Raji (cell line): ENCODE measurements around the gene GMPPB.

ENCODE experiments used
- POLR2A ChIP-seq: IDR thresholded peaks from 2 replicates; pipeline ENCODE4 v1.6.1; 2011; ENCODE audit warnings: low read depth, low read length, control low read depth; ENCODE audit not compliant: insufficient read depth

GMPPB gene

GRCh38 chr3:49723628-49724551, at the start of gene GMPPB:
GMPPB (minus strand) TSS chr3:49723951; CDS start chr3:49723726, 225 bp downstream.
- peak; percentile 69 for TF ChIP-seq POLR2A

DNA sequence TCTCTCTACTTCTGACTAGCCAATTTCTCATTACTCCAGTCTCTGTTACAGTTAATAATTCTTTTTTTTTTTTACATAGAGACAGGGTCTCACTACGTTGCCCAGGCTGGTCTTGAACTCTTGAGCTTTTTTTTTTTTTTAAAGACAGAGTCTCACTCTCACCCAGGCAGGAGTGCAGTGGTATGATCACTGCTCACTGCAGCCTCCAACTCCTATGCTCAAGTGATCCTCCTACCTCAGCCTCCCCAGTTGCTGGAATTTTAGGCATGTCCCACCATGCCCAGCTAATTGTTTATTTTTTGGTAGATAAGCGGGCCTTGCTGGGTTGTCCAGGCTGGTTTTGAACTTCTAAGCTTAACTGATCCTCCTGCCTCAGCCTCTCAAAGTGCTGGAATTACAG, 49.0 kb upstream of the GMPPB start:
- TF ChIP-seq POLR2A, result no peak

DNA sequence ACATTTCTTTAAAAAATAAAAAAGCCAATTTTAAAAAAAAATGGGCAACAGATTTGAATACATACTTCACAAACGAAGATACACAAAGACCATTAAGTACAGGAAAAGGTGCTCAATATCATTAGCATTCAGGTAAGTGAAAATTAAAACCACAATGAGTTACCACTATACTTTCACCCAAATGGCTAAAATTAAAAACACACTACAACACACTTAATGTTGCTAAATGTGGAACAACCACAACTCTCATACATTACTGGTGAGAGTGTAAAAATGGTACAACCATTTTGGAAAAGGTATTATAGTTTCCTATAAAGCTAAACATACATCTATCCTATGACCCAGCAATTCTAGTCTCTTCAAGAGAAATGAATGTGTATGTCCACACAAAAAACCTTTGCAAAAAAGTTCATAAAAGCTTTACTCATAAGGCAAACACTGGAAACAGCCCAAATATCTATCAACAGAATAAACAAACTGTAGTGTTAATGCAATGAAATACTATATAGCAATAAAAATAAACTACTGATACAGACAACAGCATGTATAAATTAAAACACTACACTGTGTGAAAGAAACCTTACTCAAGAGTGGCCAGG, 47.7 kb upstream of the GMPPB start:
- no peak for TF ChIP-seq POLR2A

DNA sequence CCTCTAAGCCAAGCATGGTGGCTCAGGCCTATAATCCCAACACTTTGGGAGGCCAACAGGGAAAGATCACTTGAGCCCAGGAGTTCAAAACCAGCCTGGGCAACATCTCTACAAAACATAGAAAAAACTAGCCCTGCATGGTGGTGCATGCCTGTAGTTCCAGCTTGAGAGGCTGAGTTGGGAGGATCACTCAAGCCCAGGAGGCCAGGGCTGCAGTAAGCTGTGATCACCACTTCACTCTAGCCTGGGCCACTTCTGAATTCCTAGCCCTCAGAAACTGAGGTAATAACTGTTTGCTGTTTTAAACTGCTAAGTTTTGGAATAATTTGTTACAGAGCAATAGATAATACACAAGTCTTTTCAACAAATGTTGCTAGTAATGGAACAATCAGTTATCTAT, 46.2 kb upstream of the GMPPB start:
- no peak for TF ChIP-seq POLR2A

DNA sequence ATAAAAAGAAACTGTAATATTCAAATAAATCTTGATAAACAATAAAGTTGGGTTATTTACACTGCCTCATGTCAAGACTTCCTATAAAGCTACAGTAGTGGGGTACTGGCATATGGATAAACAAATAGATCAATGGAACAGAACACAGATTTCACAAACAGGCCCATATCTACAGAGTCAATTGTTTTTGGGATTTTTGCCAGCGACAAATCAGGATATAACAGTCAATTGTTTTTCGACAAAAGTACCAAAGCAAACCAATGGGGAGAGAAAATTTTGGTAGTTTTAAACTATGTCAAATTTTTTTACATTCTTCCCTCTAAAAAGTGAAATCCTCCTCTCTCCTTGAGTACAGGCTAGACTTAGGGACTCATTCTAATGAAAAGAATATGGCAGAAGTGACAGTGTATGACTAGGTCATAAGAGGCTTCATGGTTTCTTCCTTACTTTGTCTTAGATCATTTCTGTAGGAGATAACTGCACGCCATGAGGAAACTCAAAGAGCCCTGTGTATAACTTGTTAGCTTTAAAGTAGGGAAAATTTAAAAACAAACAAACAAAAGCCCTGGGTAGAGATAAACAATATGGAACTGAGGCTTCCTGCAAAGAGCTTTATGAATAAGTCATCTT, 45.6 kb upstream of the GMPPB start:
- TF ChIP-seq POLR2A, result no peak

GRCh38 chr3:49763981-49764380, 40.2 kb upstream of the GMPPB start:
- no peak for TF ChIP-seq POLR2A

DNA sequence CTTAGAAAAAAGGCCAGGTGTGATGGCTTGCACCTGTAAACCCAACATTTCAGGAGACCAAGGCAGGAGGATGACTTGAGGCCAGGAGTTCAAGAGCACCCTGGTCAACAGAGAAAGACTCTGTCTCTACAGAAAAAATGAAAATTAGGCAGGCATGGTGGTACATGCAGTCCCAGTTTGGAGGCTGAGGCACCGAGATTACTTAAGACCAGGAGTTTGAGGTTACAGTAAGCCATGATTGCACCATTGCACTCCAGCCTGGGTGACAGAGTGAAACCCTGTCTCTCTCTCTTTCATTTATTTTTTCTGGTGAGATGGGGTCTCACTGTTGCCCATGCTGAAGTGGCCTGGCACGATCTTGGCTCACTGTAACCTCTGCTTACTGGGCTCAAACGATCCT, 37.9 kb upstream of the GMPPB start:
- no peak for TF ChIP-seq POLR2A

DNA sequence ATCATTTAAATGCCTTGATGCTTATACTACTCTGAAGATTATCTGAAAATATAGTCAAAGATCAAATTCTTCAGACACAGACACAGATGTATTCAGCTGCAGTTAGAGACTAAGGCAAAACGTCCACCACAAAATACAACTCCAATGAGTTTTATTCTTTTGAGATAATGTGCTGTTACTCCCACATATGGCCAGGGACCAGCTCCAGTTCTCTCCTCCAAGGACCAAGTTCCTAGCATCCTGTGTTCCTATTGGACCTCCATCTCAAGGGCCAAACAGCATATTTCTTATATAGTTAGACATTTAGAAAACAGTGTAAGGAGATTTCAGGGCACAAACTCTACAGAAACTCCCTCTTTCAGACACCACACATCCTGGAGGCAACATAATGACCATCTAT, 35.5 kb upstream of the GMPPB start:
- no peak for TF ChIP-seq POLR2A

DNA sequence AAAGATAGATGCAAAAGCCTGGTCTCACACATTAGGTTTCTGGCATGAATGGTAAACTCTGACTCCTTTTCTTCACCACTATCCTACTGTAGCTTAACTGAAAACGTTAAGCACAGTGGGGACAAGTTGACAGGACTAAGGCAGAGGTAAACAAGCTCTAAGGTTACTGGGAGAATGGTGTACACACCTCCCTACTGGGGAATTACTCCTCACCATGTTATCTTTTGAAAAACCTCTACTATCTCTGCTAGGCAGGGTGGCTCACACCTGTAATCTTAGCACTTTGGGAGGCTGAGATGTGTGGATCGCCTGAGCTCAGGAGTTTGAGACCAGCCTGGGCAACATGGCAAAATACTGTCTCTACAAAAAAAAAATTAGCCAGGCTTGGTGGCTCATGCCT, 33.4 kb upstream of the GMPPB start:
- no peak for TF ChIP-seq POLR2A

- no peak for TF ChIP-seq POLR2A
Observed at GRCh38 chr3:49756036-49756435, 32.3 kb upstream of the GMPPB start.

DNA sequence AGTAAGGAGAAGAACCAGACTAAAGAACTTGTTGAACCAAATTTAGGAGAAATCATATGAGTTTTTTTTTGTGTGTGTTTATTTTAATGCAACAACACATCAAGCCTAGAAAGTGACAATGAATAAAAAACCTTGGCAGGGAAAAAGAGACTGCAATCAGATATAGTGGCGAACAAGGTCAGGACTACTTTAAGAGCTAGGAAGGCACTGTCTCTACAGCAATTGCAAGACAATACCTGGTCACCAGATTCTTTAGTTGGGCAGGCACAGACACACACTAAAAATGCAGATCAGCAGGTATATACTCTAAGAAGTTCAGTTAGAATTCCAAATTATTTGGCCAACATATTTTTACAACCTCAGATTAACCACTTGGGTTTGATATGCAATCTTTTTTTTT, 30.8 kb upstream of the GMPPB start:
- no peak for TF ChIP-seq POLR2A

GRCh38 chr3:49751501-49751900, 27.8 kb upstream of the GMPPB start:
- TF ChIP-seq POLR2A, result no peak

DNA sequence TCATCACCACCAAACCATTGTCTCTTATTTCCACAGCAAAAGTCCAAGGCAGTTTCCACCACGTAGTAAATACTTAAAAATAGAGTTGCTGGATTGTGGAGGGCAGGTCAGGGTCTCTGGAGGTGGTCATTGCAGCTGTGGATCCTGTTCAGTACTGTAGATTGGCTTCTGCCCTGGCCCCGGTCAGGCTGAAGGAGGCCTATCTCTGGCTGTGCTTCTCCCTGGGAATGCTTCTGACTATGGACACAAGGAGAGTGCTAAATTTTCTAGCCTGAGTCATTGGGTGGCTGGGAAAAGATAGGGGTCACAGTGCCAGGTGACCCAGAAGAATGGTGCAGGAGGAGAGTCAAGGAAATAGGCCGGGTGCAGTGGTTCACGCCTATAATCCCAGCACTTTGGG, 26.3 kb upstream of the GMPPB start:
- TF ChIP-seq POLR2A, result no peak

GRCh38 chr3:49747792-49748480, 24.2 kb upstream of the GMPPB start:
- TF ChIP-seq POLR2A, result no peak

DNA sequence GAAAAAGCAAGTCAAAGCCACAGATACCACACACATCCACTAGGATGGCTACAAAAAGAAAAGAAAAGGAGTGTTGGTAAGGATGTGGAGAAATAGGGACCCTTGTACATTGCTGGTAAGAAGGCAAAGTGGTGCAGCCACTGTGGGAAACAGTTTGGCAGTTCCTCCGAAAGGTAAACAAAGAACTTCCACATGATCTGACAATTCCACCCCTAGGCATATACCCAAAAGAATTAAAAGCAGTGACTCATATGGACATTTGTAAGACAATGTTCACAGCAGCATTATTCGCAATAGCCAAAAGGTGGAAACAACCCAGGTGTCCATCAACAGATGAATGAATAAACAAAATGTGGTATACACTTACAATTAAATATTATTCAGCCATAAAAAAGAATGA, 22.2 kb upstream of the GMPPB start:
- no peak for TF ChIP-seq POLR2A
